ENCODE measurements around the gene COA5. TPM values are rescaled to one million over a fixed set of nuclear protein-coding genes. Genes with fewer than 3 reads are reported as not detected.

The COA5 gene
- total and polyA plus RNA-seq, 2 experiments from 2014 or later: 33.3 to 113 TPM

DNA sequence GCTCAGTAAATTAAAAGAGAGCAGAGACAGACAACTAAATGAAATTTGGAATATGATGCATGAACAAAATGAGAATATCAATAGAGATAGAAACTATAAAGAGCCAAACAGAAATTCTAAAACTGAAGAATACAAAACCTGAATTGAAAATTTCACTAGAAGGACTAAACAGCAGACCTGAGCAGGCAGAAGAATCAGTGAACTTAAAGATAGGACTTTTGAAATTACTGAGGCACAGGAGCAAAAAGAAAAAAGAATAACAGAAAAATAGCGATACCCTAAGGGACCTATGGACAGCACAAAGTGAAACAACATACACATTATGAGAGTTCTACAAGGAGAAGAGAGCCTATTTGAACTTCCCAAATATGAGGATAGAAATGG lies 41.7 kb upstream of the COA5 start:
- H4K20me1 ChIP-seq (replicated peaks; ENCODE audit: insufficient read depth): no peaks in the 10 kb centered on the region
- no peaks in the 10 kb centered on the region for H3K79me2 ChIP-seq (replicated peaks; ENCODE audit: insufficient read depth)
- H3K4me1 Mint-ChIP-seq: peaks cover 3% of the 10 kb centered on the region; the same call in 2 of the 3 replicates
- H3F3A ChIP-seq (replicated peaks; ENCODE audit: low read depth): no peaks in the 10 kb centered on the region
- H3K9me2 ChIP-seq (ENCODE audit: insufficient read depth): no peaks in the 10 kb centered on the region
- H2AFZ ChIP-seq: no peak overlapping the region
- no peak overlapping the region for H3K27ac ChIP-seq (ENCODE audit: low read depth)
- no peak overlapping the region for H3K27ac Mint-ChIP-seq
- H3K4me3 ChIP-seq: no peak overlapping the region
- H3K27me3 ChIP-seq (ENCODE audit: insufficient read depth): no peaks in the 10 kb centered on the region
- no peaks in the 10 kb centered on the region for H3K36me3 ChIP-seq (ENCODE audit: insufficient read depth)
- H3K4me3 Mint-ChIP-seq: no peak overlapping the region
- no peak for DNase-seq (ENCODE audit: low spot score)
- 0 out of 2 replicates have a peak, but pooled peaks cover 3% of the 10 kb centered on the region for H3K4me1 ChIP-seq (ENCODE audit: insufficient read depth)
- H3K27me3 Mint-ChIP-seq (ENCODE audit: insufficient read depth, low read depth, poor library complexity): no peaks in the 10 kb centered on the region
- no peak overlapping the region for H3K4me2 ChIP-seq
- no peak for ATAC-seq
- H3K36me3 Mint-ChIP-seq (ENCODE audit: low read depth): no peaks in the 10 kb centered on the region
- TF ChIP-seq ETS1 (IDR thresholded peaks at IDR 0.05) (no peak), EZH2 (IDR thresholded peaks at IDR 0.05; ENCODE audit: low read depth, unreplicated experiment) (no peak), ZNF114 (CRISPR knock-in tag; IDR thresholded peaks at IDR 0.05) (no peak), STAT1 (IDR thresholded peaks at IDR 0.05; ENCODE audit: unreplicated experiment) (no peak), CTCF (conservative IDR thresholded peaks at IDR 0.05; ENCODE audit: low read depth in 2 of 2) (no peak), CREB1 (CRISPR knock-in tag; IDR thresholded peaks at IDR 0.05; ENCODE audit: low read depth) (no peak), JUNB (IDR thresholded peaks at IDR 0.05; ENCODE audit: unreplicated experiment) (no peak), NANOG (IDR thresholded peaks at IDR 0.05; ENCODE audit: borderline replicate concordance) (no peak), ZNF331 (CRISPR knock-in tag; IDR thresholded peaks at IDR 0.05; ENCODE audit: low read depth) (no peak), POLR2AphosphoS5 (IDR thresholded peaks at IDR 0.05; ENCODE audit: low read depth) (no peak), REST (IDR thresholded peaks at IDR 0.05; ENCODE audit: unreplicated experiment) (no peak), EZH2phosphoT487 (IDR thresholded peaks at IDR 0.05; ENCODE audit: unreplicated experiment) (no peak)
- TF ChIP-seq, protein P1, sequence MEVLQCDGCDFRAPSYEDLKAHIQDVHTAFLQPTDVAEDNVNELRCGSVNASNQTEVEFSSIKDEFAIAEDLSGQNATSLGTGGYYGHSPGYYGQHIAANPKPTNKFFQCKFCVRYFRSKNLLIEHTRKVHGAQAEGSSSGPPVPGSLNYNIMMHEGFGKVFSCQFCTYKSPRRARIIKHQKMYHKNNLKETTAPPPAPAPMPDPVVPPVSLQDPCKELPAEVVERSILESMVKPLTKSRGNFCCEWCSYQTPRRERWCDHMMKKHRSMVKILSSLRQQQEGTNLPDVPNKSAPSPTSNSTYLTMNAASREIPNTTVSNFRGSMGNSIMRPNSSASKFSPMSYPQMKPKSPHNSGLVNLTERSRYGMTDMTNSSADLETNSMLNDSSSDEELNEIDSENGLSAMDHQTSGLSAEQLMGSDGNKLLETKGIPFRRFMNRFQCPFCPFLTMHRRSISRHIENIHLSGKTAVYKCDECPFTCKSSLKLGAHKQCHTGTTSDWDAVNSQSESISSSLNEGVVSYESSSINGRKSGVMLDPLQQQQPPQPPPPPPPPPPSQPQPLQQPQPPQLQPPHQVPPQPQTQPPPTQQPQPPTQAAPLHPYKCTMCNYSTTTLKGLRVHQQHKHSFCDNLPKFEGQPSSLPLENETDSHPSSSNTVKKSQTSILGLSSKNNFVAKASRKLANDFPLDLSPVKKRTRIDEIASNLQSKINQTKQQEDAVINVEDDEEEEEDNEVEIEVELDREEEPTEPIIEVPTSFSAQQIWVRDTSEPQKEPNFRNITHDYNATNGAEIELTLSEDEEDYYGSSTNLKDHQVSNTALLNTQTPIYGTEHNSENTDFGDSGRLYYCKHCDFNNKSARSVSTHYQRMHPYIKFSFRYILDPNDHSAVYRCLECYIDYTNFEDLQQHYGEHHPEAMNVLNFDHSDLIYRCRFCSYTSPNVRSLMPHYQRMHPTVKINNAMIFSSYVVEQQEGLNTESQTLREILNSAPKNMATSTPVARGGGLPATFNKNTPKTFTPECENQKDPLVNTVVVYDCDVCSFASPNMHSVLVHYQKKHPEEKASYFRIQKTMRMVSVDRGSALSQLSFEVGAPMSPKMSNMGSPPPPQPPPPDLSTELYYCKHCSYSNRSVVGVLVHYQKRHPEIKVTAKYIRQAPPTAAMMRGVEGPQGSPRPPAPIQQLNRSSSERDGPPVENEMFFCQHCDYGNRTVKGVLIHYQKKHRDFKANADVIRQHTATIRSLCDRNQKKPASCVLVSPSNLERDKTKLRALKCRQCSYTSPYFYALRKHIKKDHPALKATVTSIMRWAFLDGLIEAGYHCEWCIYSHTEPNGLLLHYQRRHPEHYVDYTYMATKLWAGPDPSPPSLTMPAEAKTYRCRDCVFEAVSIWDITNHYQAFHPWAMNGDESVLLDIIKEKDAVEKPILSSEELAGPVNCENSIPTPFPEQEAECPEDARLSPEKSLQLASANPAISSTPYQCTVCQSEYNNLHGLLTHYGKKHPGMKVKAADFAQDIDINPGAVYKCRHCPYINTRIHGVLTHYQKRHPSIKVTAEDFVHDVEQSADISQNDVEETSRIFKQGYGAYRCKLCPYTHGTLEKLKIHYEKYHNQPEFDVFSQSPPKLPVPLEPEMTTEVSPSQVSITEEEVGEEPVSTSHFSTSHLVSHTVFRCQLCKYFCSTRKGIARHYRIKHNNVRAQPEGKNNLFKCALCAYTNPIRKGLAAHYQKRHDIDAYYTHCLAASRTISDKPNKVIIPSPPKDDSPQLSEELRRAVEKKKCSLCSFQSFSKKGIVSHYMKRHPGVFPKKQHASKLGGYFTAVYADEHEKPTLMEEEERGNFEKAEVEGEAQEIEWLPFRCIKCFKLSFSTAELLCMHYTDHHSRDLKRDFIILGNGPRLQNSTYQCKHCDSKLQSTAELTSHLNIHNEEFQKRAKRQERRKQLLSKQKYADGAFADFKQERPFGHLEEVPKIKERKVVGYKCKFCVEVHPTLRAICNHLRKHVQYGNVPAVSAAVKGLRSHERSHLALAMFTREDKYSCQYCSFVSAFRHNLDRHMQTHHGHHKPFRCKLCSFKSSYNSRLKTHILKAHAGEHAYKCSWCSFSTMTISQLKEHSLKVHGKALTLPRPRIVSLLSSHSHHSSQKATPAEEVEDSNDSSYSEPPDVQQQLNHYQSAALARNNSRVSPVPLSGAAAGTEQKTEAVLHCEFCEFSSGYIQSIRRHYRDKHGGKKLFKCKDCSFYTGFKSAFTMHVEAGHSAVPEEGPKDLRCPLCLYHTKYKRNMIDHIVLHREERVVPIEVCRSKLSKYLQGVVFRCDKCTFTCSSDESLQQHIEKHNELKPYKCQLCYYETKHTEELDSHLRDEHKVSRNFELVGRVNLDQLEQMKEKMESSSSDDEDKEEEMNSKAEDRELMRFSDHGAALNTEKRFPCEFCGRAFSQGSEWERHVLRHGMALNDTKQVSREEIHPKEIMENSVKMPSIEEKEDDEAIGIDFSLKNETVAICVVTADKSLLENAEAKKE (CRISPR knock-in tag; IDR thresholded peaks at IDR 0.05): no peak
- no peaks in the 10 kb centered on the region; the same call in 2 of the 3 replicates for H3K9me3 Mint-ChIP-seq
